Transverse colon (tissue), 4 donors: Measurements from ENCODE around the gene NFKBIE. TPM values are rescaled to one million over a fixed set of nuclear protein-coding genes. Genes with fewer than 3 reads are reported as not detected.

Source experiments
- DNase-seq: peaks from one replicate; pipeline ENCODE4 v3.0.0-alpha.2; 2019
- H3K27ac ChIP-seq, 4 donors: fragments of 200-600 bp; sonication (generic); 2 replicates each; pipeline ENCODE4 v1.5.1; 2016 to 2018; ENCODE audit warnings: inconsistent platforms in 4 of 4
- H3K27me3 ChIP-seq: fragments of 200-600 bp; sonication (generic); 2 replicates; pipeline ENCODE4 v1.5.1; 2017; ENCODE audit warnings: inconsistent platforms
- H3K36me3 ChIP-seq, 4 donors: fragments of 200-600 bp; sonication (generic); 2 replicates each; pipeline ENCODE4 v1.5.1; 2017 to 2019; ENCODE audit warnings: inconsistent platforms in 4 of 4
- H3K4me1 ChIP-seq, 4 donors: fragments of 200-600 bp; sonication (generic); 2 replicates each; pipeline ENCODE4 v1.5.1; 2017 to 2020; ENCODE audit warnings: inconsistent platforms in 4 of 4
- H3K4me3 ChIP-seq, 4 donors: fragments of 200-600 bp; sonication (generic); 1 replicate in 1 of 4; 2 replicates in 3 of 4; pipeline versions ENCODE4 v1.5.1 to v1.6.1; 2017 to 2019; ENCODE audit warnings: inconsistent platforms in 4 of 4
- H3K9me3 ChIP-seq, 2 donors: fragments of 200-600 bp; sonication (generic); 2 replicates each; pipeline ENCODE4 v1.5.1; 2017 to 2019; ENCODE audit warnings: inconsistent platforms in 2 of 2
- EP300 ChIP-seq: sonication (generic); formaldehyde crosslinking; IDR thresholded peaks from one replicate; pipeline ENCODE4 v1.6.1; 2017; ENCODE audit warnings: antibody characterized with exemption, low read depth
- POLR2A ChIP-seq: fragments of 450-650 bp; IDR thresholded peaks from one replicate; pipeline ENCODE4 v1.6.1; 2016; ENCODE audit warnings: antibody characterized with exemption, mild to moderate bottlenecking, moderate library complexity
- POLR2AphosphoS5 ChIP-seq, 3 donors: sonication (generic); formaldehyde crosslinking; IDR thresholded peaks; one replicate each; pipeline ENCODE4 v1.6.1; 2016; ENCODE audit warnings: antibody characterized with exemption in 3 of 3
- WGBS, 2 donors: methylation state at CpG; one replicate each; pipeline ENCODE4 v1.1.5; 2018; ENCODE audit warnings: low coverage in 1 of 2; 5-methylcytosine and 5-hydroxymethylcytosine counted together
- in situ Hi-C, 4 donors: fragments of 200-750 bp; cut with MboI; loops; one replicate each; pipeline versions ENCODE4 v1.15.0 to v1.15.1; 2017; ENCODE audit warnings: low sequenced_read_pairs in 3 of 4, low pct_ligation_motif_present in 1 of 4, low pct_unique_long_range_greater_than_20kb in 1 of 4
- intact Hi-C: fragments of 100-400 bp; cut with DNase I; formaldehyde crosslinking; loops from one replicate; pipeline ENCODE4 v1.15.1; 2023; ENCODE audit warnings: low total_unique reads
- total RNA-seq, 4 donors: library from RNA; depleted of rRNA; stranded (reverse); fragments of >200 nt; gene quantifications; one replicate each; pipeline ENCODE4 v1.1.0, GENCODE V29; 2016
- TF ChIP-seq, protein P1 (sequence below), 5 experiments: fragments of 200-600 bp in 3 of 5; fragments of 450-650 bp in 2 of 5; sonication (generic) in 3 of 5; IDR thresholded peaks; 1 replicate in 2 of 5; 2 replicates in 3 of 5; pipeline ENCODE4 v1.5.1; 2016 to 2017; ENCODE audit warnings: antibody characterized with exemption in 5 of 5, inconsistent platforms in 3 of 5, mild to moderate bottlenecking in 2 of 5, moderate library complexity in 1 of 5

Gene NFKBIE
- total RNA-seq, 4 donors from 2014 or later, result 2.6 to 67.3 (median 19.0) TPM

DNA sequence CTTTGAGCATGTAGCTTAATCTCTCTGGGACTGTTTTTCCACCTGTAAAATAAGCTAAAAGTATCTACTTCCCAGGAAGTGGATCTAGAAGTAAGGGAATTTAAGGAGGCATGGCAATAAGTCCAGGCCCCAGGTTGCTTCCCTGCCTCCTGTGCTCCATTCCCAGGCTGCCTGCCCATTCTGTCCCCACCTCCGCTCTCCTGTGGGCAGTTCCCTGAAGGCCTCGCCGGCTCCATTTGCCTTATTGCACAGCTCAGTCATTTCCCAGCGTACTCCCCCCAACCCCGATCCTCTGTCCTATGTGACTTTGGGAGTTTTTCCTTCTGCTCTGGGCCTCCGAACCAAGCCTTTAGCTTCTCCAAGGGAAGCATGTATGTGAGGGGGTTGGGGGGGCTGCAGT lies 37.3 kb downstream of the NFKBIE start:
- Histone ChIP-seq H3K27me3 (peaks cover 4% of the 10 kb centered on the region), H3K36me3 (no peaks in the 10 kb centered on the region), H3K9me3 (no peaks in the 10 kb centered on the region), H3K27ac (peak overlapping the region in 3 of 4 donors; percentile 85 to 94 (median 86)), H3K4me3 (no peak overlapping the region), H3K4me1 (peaks cover 20 to 55% (median 33%) of the 10 kb centered on the region in 4 donors)
- TF ChIP-seq, protein P1, sequence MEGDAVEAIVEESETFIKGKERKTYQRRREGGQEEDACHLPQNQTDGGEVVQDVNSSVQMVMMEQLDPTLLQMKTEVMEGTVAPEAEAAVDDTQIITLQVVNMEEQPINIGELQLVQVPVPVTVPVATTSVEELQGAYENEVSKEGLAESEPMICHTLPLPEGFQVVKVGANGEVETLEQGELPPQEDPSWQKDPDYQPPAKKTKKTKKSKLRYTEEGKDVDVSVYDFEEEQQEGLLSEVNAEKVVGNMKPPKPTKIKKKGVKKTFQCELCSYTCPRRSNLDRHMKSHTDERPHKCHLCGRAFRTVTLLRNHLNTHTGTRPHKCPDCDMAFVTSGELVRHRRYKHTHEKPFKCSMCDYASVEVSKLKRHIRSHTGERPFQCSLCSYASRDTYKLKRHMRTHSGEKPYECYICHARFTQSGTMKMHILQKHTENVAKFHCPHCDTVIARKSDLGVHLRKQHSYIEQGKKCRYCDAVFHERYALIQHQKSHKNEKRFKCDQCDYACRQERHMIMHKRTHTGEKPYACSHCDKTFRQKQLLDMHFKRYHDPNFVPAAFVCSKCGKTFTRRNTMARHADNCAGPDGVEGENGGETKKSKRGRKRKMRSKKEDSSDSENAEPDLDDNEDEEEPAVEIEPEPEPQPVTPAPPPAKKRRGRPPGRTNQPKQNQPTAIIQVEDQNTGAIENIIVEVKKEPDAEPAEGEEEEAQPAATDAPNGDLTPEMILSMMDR (IDR thresholded peaks at IDR 0.05), result no peak
- no peak for TF ChIP-seq EP300
- TF ChIP-seq POLR2A, result no peak
- TF ChIP-seq POLR2AphosphoS5 (IDR thresholded peaks at IDR 0.05), result no peak
- WGBS, 2 donors, result 70 to 82% methylated on average over 2 to 6 of the region's 6 CpGs
- intact Hi-C loops, result no loop called here
- DNase-seq, result no peak
- in situ Hi-C loops, result no loop called here

DNA sequence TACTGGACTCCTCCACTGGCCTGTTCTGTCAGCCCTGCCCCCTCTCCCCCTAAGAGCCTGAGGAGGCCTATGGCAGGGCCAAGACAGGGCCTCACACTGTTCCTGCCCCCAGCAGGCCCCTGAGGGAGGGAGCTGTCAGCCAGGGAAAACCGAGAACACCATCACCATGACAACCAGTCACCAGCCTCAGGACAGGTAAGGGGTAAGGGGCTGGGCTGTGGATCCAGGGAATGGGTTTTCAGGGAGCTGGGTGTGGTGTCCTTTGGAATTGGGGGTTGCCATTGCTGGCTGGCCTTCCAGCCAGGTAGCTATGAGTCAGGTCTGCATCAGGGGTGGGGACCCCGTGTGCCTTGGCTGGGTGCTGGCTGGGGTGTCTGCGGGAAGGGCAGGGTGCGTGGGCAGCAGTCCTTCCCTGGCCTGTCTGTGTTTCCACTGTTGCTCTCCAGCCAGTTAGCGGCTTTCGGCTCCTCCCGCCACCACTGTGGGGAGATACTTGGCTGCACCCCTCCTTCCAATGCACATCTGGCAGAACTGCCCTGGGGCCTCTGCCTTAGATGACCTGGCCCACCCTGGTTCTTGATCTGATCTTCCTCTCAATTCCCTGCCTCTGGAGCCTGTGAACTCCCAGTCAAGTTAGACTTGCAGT lies 38.1 kb downstream of the NFKBIE start:
- Histone ChIP-seq H3K4me1 (peaks cover 22 to 58% (median 36%) of the 10 kb centered on the region in 4 donors), H3K27me3 (peaks cover 4% of the 10 kb centered on the region), H3K9me3 (no peaks in the 10 kb centered on the region), H3K27ac (peak overlapping the region; percentile 22 to 94 (median 86)), H3K36me3 (no peaks in the 10 kb centered on the region), H3K4me3 (no peak overlapping the region)
- in situ Hi-C loops (no loop called here), intact Hi-C loops (no loop called here)
- DNase-seq, result no peak
- 65% methylated on average over 7 of the region's 7 CpGs; no CpG with 5 or more reads in 1 of the 2 donors for WGBS, 2 donors
- TF ChIP-seq POLR2A (no peak), POLR2AphosphoS5 (IDR thresholded peaks at IDR 0.05) (no peak), EP300 (no peak)
- TF ChIP-seq, protein P1 (IDR thresholded peaks at IDR 0.05), result no peak

DNA sequence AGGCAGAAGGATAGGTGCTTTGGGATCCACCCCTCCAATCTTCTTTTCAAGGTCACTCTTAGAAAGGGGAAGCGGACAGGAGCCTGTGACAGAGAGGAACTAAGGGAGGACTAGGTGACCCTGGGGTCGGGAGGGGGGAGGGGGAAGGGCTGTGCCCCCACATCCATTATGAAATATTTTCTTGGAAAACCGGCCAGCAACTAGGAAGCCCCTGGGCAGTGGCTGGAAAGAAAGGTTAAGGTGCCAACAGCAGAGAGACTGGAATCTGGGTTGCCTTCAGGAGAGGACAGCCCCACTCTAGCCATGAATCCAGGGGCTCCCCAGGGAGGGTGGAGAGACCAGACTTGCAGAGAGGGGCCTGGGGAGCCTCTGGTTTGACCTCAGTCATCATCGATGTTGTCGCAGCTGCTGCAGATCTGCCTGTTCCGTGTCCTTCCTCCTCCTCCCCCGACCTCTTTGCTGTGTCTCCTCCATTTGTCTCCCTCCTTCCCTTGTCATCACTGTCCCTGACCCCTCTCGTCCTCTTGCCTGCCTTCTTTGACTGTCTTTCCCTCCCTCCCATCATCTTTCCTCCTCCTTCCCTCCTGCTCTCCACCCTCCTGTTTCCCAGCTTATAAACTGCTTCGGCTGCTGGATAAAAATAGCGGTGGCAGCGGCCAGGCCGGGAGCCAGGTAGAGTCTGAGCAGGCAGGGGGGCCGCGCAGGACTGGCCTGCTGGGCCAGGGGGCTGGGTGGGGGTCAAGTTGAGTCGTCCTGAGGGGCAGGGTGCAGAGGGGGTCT lies 38.8 kb downstream of the NFKBIE start:
- Histone ChIP-seq H3K9me3 (no peaks in the 10 kb centered on the region), H3K4me3 (no peak overlapping the region), H3K4me1 (peaks cover 27 to 65% (median 43%) of the 10 kb centered on the region in 4 donors), H3K27ac (peak overlapping the region; percentile 33 to 94 (median 86)), H3K36me3 (no peaks in the 10 kb centered on the region), H3K27me3 (peaks cover 4% of the 10 kb centered on the region)
- TF ChIP-seq POLR2AphosphoS5 (IDR thresholded peaks at IDR 0.05), result no peak
- TF ChIP-seq EP300, result no peak
- TF ChIP-seq, protein P1 (IDR thresholded peaks at IDR 0.05), result no peak
- no peak for TF ChIP-seq POLR2A
- intact Hi-C loops, result no loop called here
- in situ Hi-C loops, result no loop called here
- 52 to 71% methylated on average over 3 to 15 of the region's 15 CpGs for WGBS, 2 donors
- DNase-seq, result no peak

DNA sequence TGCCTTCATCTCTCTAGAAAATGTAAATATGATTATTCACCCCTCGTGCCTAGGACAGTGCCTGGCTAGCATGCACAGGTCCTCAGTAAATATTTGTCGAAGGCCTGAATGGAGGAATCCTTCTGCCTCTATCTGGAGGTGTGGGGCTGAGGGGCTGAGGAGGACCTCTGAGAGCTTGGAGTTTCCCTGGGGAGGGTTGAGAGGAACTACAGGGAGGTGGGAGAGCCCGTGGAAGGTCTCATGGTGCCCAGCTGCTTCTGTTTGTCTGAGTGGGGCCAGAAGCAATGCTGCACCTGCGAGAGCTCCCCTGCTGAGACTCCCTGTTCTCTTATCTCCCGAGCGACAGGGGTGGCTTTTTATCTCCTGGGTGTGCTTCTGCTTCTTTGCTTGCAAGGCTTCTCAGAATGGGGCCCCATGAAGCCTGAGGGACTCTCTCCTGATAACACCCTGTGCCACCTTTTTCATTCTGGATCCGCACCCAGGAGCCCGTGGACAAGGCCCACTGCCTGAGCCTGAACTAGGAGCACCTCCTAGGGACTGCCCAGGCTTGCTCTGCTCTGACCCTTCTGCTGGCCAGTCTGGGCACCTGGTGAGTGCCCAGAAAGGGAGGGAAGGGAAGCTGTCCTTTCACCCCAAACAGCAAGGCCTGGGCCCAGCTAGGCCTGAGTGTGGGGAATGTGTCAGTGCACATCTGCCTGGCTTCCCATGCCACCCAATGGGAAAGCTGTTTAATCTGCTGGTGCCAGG lies 39.6 kb downstream of the NFKBIE start:
- intact Hi-C loops (no loop called here), in situ Hi-C loops (no loop called here)
- Histone ChIP-seq H3K4me3 (no peak overlapping the region), H3K9me3 (no peaks in the 10 kb centered on the region), H3K27me3 (peaks cover 4% of the 10 kb centered on the region), H3K4me1 (peaks cover 35 to 73% (median 51%) of the 10 kb centered on the region in 4 donors), H3K27ac (peak overlapping the region; percentile 33 to 94 (median 86)), H3K36me3 (no peaks in the 10 kb centered on the region)
- 67 to 86% methylated on average over 1 to 8 of the region's 8 CpGs for WGBS, 2 donors
- TF ChIP-seq, protein P1 (IDR thresholded peaks at IDR 0.05), result no peak
- no peak for TF ChIP-seq POLR2AphosphoS5 (IDR thresholded peaks at IDR 0.05)
- TF ChIP-seq POLR2A, result no peak
- no peak for TF ChIP-seq EP300
- no peak for DNase-seq
